GM21390 (cell line): ENCODE measurements around the gene LIAS.
"Not testable (repeated sequence)": the region's sequence is repeated elsewhere in the genome, so short reads cannot be mapped to it uniquely, and the experiment has no call there.

ENCODE experiments used
- ATAC-seq: cut with Tn5 transposase; IDR thresholded peaks from one replicate; pipeline ENCODE4 v1.9.1; 2021; ENCODE audit not compliant: unreplicated experiment

The LIAS gene

DNA sequence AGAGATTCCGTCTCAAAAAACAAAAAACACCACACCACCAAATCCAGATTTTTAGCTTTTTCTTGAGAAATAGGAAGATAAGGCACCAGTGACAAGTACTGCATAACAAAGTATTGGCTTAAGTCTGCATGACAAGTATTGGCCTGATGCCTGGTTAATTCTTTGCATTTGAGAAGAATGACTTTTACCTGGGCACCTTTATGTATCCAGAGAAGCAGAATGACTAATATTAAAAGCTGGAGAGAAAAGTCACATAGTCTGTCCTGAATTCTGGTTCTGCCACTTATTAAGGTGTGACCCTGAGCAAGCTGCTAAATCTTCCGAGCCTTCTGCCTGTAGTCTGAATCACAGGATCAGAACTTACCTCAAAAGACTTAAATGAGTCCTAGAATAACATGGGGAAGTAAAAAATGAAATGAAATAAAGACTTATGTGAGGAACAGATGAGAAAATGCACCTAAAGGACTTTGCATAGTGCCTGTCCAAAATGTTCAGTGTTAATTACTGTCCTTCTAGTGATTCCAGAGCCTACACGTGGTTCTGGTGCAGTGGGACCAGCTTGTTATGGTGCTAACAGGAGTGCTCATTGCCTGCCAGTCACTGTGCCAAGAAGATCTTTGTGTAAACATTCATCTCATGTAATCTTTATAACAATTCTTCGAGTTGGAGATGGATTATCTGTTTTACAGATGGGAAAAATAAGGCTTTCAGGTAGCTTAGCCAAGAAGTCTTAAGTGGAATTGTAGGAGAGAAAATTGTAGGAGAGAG, 36.8 kb downstream of the LIAS start:
- ATAC-seq, result no peak

DNA sequence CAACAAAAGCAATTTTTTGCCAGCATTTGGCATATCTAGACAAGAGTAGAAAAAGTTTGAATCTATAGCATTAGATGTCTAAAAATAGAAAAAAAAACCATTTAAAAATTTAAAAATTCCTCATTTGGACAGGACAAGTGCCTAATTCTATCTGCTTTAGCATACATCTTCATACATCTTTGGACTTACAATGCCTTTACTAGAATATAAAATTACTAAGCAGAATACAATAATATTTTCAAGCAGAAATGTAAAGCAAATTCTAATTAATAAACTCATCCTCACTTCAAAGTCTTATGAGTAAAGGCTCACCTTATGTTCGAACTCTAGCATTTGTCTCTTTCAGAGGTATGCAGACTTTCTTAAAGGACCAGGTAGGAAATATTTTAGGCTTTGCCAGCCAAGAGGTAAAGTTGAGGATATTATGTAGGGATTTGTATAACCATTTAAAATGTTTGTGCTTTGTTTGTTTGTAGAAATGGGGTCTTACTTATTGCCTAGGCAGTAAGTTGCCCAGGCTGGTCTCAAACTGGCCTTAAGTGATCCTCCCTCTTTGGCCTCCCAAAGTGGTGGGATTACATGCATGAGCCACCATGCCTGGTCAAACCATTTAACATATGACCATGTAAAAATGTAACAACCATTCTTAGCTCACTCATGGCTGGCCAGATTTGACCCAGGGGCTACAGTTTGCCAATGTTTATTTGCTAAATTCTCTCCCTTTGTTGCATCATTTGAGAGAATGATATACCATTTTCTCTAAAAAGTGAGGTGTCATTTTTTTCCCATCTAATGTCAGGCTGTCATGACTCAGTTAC, 39.3 kb downstream of the LIAS start:
- no peak for ATAC-seq

DNA sequence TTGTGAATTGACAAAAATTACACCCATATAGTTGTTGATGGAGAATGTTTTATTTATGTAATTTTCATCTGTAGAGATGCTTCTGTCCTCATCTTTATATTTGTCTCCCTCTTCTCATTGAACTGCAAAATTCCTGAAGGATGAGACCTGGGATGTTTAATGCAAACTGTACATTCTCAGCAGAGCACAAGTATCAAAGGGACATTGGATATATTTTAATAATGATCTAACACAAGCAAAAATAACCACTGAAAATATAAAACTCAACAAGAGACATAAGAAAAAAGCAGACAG, 39.8 kb downstream of the LIAS start:
- ATAC-seq, result no peak

DNA sequence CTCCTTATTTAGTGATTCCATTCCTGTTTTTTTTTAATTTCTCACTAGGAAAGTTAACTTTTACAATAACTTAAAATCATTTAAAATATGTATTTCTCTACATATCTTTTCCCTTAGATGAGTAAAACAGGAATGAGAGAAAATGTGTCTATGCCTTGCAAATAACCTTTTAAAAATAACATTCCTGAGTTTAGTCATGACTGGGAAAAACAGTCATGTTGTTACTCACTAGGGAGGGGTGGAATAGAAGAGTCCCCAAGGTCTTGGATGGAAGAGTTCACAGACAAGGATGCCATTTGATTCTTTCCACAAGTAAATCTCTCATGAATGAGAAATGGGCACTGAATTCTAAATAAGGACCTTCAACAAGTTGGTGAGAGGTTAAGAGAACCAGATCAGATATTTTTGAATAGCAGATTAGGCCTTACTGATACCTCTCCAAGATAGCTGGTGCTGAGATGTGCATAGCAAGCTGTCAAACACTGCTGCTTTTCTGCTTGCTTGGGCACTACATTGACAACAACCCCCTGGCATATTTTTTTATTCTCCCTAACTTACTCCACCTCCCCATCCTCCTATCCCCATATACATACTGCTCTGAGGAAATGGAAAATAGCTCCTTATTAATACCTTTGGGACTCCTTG, 43.3 kb downstream of the LIAS start:
- ATAC-seq, result no peak

DNA sequence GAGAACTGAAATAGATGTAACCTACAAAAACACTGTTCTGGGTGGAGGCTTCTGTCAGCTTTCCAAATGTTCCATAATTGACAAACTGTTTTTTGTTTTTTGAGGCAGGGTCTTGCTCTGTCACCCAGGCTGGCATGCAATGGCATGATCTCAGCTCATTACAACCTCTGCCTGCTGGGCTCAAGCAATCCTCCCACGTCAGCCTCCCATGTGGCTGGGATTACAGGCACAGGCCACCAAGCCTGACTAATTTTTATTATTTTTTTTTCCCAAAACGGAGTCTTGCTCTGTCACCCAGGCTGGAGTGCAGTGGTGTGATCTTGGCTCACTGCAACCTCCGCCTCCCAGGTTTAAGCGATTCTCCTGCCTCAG, 43.8 kb downstream of the LIAS start:
- ATAC-seq, result not testable (repeated sequence)

DNA sequence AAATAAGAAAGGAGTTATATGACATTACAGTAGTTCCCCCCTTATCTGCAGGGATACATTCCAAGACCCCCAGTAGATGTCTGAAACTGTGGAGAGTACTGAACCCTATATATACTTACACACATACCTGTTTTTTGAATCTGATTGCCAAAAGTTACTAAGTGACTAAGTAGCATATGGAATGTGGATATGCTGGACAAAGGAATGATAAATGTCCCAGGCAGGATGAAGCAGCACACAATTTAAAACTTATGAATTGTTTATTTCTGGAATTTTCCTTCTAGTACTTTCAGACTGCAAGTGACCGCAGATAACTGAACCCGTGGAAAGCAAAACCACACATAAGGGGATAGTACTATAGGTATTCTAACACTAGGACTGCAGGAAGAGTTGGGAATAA, 45.7 kb downstream of the LIAS start:
- ATAC-seq, result no peak

DNA sequence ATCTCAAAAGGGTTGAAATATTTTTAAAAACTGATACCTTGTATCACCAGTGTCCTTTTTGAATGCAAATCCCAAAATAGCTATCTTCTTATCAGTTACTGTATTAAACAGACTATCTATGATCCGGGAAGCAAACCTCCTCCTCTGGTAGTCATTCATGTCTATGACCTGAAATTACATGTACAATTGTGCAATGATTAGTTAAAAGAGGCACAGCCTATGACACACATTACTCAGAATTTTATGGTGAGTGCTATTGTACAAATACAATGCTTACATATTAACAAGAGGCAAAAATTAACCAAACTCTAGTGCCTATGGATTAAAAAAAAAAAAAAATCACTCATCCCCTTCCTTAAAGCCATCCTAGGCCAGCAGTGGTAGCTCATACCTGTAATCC, 46.7 kb downstream of the LIAS start:
- no peak for ATAC-seq

DNA sequence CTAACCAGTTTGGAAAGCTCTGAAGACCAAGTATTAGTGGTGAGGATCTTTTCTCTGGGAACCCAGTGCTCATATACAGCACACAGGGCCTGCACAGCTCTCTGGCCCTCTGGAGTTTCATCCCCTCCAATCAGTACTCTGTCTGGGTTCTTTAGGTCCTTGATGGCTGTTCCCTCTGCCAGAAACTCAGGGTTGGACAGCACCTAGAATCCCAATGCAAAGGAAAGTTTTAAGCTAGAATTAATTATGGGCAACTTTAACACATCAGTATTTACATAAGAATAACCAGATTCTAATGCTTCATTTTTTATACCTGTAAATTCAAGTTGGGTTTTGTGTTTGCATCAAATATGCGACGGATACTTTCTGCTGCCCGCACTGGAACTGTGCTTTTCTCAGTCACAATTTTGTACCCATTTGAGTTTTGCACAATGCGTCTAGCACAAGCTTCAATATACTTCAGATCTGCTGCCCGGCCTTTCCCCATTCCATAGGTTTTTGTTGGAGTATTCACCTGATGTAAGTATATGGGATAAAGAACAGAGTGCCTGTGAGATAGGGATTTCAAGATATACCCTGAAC, 51.6 kb downstream of the LIAS start:
- no peak for ATAC-seq

DNA sequence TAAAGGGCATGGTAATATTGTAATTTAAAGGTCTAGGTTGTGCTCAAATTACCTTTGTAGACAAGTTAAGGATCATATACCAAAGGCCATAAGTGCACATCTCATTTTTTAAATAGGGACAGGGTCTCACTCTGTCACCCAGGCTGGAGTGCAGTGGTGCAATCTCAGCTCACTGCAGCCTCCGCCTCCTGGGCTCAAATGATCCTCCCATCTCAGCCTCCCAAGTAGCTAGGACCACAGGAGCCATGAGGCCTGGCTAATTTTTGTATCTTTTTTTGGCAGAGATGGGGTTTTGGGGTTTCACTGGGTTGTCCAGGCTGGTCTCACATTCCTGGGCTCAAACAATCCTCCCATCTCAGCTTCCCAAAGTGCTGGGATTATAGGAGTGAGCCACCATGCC, 55.4 kb downstream of the LIAS start:
- not testable (repeated sequence) for ATAC-seq

DNA sequence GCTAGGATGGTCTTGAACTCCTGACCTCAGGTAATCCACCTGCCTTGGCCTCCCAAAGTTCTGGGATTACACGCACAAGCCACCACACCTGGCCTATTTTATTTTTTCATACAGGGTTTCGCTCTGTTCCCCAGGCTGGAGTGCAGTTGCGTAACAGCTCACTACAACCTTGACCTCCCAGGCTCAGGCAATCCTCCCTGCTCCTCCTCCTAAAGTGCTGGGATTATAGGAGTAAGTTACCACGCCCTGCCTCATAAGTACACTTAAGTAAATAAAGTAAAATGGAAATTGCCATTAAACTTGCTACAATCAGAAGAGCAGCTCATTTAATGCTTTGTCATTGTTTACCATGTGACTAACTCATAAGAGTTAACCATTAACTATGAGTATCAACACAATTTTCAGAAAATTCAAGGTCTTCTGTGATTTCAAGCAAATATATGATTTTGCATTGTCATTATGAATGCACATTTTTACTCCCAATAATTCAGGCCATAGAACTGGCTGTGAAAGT, 56.1 kb downstream of the LIAS start:
- no peak for ATAC-seq

DNA sequence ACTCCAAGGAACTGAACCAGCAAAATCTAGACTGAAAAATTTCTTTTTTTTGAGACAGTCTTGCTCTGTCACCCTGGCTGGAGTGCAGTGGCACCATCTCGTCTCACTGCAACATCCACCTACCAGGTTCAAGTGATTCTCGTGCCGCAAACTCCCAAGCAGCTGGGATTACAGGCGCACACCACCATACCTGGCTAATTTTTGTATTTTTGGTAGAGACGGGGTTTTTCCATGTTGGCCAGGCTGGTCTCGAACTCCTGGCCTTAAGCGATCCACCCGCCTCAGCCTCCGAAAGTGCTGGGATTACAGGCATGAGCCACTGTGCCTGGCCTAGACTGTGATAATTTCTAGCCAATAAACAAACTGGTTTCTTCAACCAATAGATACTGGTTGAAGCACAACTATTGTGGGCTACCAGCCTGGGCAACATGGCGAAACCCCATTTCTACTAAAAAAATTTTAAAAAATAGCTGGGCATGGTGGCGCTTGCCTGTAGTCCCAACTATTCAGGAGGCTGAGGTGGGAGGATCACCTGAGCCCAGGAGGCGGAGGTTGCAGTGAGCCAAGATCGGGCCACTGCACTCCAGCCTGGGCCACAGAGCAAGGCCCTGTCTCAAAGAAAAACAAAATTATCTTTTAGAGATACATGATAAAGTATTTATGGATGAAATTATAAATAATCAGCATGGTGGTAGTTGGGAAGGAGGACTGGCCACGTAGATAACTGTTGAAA, 57.0 kb downstream of the LIAS start:
- ATAC-seq, result not testable (repeated sequence)

DNA sequence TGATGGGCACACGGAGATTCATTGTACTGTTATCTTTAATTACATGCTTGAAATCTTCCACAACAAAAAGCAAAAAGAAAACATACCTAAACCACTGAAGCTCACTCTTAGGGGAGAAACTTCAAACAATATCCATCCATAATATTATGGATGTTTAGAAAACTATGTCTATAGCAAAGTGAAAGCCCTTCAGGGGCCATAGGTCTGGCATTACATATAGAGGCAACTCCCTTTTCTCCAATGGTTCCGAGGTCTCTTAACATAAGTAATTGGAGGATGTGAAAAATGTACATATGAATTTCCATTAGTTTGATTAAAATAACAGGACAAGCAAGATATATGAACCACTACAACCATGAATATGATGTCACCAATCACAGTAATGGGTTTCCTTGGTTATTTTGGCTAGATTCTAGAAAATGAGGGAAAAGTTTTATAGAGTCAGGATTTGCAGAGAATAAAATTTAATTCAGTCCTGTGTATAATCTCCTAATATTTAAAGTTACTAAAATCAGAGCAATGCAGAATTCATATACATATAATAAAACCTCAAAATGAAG, 57.6 kb downstream of the LIAS start:
- ATAC-seq, result no peak

DNA sequence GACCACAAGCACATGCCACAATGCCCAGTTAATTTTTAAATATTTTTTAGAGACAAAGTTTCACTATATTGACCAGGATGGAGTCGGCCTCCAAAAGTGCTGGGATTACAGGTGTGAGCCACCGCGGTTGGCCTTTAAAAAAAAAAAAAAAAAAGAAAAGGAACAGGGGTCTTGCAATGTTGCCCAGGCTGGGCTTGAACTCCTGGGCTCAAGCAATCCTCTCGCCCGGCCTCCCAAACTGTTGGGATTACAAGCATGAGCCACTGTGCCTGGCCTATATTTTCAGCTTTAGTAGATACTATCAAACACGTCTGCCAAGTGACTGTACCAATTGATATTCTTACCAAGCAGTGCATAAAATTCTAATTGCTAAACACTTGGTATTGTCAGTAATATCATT, 59.6 kb downstream of the LIAS start:
- no peak for ATAC-seq

DNA sequence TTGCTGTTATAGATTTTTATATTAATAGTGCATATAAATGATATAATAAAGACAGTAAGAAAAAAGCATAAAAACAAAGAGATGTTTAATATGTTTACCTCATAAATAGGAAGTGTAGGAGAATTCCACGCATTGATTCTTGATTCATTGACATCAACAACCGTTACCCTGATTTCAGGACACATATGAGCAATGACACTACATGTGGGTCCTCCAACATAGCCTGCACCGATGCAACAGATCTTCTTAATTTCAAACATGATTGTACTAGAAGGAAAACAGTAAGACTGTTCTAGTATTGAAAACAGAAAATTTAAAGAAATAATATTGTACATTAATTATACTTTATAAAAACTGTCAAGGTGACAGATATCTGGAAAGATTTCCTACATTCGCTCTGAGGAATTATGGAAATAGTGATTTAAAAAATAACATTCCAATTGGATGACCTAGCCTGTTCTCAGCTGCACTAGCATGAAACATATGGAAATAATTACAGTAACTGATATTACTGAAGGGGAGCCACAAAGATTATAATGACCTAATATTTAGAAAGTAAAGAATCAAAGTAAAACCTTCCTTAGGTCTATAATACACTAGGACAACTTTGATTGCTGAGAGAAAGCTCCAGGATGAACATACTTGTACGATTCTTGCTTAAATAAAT, 62.5 kb downstream of the LIAS start:
- ATAC-seq, result no peak

DNA sequence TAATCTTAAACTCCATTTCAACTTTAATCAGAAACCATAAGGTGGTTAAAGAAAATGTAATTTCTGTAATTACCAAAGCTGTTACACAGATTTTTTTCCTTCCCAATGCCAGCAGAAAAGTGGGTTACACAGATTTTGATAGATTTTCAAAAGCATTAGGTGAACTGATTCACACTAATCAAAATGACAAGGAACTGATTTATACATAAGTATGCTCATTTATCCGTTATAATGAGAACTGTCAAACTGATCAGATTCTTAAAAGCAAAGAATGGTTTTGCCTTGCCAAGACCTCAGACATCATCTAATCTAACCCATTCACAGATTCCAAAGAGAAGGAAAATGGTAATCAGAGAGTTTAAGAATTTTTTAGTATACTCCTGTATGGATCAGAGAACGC, 63.2 kb downstream of the LIAS start:
- ATAC-seq, result no peak

DNA sequence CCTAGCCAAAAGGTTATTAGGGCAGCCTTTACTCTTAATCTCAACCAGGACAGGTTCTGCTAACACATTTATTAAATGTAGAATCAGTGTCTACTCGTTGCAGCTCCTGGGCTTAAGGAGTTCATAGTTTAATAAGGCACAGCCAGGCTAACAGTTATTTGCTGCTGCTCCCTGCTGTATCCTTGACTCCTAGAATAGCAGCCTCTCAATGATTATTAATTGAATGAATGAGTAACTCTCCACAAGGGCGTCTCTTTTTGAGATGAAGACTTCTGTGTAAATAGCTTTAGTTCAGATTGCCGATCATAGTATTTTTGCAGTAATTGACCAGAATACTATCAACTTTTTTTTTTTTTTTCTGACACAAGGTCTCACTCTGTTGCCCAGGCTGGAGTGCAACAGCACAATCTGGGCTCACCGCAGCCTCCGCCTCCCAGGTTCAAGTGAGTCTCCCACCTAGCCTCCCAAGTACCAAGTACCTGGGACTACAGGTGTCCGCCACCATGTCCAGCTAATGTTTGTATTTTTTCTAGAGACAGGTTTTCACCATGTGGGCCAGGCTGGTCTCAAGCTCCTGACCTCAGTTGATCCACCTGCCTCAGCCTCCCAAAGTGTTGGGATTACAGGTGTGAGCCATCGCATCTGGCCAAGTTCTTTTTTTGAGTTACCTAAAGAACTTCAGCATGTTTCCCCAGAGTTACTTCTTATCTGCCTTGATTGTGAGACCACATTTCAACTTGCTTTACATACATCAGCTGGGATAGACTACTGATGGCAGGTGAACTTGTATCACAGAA, 65.5 kb downstream of the LIAS start:
- ATAC-seq, result no peak

DNA sequence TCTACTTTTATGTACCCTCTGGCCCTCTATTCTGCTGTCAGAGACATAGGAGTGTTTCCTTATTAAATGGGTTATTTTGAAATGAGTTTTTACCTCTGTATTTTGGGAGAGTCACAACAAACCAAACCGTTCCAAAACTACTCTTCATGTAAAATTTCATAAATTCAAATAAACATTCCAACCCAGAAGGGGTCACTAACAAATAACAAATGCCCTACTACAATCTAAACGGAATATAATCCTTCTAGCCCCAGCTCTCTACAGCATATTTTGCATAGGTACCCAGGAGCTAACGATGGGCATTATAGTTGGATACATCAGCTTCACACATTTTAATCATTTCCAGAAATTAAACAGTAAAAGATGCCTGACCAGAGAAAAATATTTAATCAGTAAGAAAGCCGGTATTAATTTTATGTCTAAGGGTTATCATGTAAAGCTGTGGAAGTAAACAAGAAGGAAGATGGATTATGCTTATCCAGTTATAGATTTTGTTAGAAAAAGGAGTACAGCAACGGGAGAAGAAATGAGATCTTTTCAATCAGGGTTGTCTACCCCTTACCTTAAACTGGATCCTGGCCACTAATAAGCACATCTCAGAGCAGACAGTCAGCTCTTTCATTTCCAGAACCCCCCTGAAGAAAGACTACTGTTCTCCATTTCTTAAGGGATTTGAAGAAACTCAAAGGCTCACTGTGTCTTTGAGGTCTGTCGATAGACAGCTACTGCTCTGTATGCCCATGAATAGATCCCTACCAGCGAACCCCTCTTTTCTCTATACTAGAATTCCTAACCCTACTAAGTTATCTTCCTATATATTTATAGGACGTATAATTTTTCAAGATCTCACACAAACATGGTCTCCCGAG, 67.2 kb downstream of the LIAS start:
- no peak for ATAC-seq

DNA sequence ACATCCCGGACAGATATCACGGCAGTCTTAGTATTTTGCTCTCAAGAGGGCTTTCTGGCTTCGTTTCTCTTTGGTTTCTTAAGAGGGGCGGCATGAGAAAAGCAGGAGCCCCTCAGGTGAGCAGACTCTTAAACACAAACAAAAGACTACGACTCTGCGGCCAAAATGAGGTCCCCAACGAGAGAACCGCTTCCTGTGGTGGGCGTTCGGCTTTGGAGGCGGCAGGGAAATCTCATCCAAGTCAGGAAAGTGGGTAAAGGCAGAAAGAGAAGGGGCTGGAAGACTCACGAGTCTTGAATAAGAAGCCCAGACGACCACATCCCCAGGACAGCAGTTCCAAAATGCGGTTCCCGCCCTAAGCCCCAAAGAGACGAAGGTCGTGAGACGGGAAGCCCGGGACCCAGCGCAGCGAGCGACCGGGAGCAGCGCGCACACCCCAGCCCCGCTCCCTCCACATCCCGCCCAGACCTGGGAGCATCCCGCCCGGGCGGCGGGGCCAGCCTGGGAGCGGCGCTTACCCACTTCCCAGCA, 68.0 kb downstream of the LIAS start:
- peak; percentile 17 for ATAC-seq
